LNCaP clone FGC (cell line): ENCODE data around the gene SFTA2.
A peak's percentile ranks its signal among the peaks of the same experiment; 100 is the strongest.

Source experiments
- DNase-seq: peaks from one replicate; pipeline ENCODE4 v3.0.0-alpha.2; 2011; ENCODE audit warnings: low read depth
- H3K4me3 ChIP-seq: 2 replicates; pipeline ENCODE4 v1.5.1; 2011; ENCODE audit warnings: mild to moderate bottlenecking, low read depth, low read length, control low read depth
- TF ChIP-seq, protein P1 (sequence below): IDR thresholded peaks from 2 replicates; pipeline ENCODE4 v1.5.1; 2012; ENCODE audit warnings: mild to moderate bottlenecking; ENCODE audit not compliant: control insufficient read depth, insufficient read depth; ENCODE audit errors: extremely low read depth

Gene SFTA2

DNA sequence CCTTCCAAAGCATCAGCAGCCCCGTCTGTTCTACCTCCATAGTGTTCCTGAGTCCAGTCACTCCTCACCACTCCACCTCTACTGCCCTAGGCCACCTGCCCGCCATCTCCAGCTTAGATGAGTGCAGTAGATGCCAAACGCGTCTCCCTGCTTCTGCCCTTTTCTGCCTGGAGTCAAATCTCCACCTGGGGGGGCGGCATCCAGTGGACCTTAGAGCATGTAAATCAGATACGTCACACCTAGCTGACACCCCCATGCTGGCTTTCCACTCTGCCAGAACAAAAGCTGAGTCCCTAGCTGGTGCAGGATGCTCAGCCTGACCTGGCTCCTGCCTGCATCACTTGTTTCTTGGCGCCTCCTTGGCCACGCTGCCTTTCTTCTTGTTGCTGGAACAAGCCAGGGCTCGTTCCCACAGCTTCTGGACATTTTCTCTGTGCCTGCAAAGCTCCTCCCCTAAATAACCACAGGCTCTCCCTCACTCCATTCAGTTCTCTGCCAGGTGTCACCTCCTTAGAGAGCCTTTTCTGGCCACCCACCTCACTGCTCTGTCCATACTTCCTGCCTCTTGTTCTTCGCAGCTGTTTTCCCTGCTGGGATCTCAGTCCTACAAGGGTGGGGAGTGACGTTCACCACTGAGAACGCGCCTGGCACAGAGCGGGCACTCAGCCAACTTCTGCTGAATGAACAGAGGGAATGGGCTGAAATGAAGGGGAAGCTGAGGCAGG is 41.9 kb downstream of the SFTA2 start:
- no peak for DNase-seq
- no peak overlapping the region for H3K4me3 ChIP-seq
- TF ChIP-seq, protein P1, sequence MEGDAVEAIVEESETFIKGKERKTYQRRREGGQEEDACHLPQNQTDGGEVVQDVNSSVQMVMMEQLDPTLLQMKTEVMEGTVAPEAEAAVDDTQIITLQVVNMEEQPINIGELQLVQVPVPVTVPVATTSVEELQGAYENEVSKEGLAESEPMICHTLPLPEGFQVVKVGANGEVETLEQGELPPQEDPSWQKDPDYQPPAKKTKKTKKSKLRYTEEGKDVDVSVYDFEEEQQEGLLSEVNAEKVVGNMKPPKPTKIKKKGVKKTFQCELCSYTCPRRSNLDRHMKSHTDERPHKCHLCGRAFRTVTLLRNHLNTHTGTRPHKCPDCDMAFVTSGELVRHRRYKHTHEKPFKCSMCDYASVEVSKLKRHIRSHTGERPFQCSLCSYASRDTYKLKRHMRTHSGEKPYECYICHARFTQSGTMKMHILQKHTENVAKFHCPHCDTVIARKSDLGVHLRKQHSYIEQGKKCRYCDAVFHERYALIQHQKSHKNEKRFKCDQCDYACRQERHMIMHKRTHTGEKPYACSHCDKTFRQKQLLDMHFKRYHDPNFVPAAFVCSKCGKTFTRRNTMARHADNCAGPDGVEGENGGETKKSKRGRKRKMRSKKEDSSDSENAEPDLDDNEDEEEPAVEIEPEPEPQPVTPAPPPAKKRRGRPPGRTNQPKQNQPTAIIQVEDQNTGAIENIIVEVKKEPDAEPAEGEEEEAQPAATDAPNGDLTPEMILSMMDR: no peak

GRCh38 chr6:30889496-30889885 is 42.5 kb downstream of the SFTA2 start:
- no peak overlapping the region for H3K4me3 ChIP-seq
- TF ChIP-seq, protein P1: no peak
- DNase-seq: no peak

DNA sequence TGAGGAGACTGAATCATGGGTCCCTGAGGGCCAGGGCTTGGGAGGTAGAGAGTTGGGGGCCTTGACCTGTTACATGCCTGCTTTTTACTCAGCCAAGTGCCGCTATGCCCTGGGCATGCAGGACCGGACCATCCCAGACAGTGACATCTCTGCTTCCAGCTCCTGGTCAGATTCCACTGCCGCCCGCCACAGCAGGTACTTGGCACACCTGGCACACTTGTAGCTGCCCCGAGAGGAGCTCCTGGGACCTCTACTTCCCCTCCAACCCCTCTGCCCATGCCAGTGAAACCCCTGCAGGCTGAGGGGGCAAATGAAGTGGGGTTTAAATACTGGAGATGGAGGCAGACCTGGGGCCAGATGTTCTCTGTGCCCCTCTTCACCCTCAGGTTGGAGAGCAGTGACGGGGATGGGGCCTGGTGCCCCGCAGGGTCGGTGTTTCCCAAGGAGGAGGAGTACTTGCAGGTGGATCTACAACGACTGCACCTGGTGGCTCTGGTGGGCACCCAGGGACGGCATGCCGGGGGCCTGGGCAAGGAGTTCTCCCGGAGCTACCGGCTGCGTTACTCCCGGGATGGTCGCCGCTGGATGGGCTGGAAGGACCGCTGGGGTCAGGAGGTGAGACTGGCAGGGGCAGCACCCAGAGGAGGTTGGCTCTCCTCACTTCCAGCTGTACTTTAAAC is 43.0 kb downstream of the SFTA2 start:
- no peak for DNase-seq
- no peak overlapping the region for H3K4me3 ChIP-seq
- TF ChIP-seq, protein P1: no peak

DNA sequence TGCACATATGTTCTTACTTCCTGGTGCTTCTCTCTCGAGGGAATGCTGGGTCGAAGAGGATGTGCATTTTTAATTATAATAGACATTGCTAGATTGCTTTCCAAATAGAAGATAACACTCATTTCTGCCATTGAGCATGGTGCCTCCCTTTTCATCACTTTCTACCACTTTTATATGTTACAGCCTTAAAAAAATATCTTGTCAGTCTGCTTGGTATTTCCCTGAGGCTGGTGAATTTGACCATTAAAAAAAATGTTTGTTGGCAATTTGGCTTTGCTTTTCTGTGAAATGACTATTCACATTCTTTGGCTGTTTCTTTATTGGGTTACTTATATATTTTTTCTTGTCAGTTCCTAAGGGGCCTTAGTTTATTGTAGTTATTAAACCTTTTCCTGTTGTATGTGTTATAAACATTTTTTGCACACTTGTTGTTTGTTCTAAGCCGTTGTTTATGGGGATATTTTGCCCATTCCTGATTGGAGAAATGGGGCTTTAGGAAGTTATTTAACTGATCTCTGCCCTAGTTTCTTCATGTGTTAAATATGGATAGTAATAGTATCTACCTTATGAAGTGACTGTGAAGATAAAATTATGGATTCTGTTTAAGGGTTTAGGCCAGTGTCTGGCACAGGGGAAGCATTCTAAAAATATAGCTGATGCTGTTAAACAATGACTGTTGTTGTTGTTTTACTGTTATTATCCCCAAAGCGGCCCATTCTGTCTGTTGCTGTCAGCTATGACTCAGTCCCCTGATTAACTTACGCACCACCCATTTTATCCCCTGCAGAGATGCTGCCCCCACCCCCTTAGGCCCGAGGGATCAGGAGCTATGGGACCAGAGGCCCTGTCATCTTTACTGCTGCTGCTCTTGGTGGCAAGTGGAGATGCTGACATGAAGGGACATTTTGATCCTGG is 43.8 kb downstream of the SFTA2 start:
- no peak for DNase-seq
- TF ChIP-seq, protein P1: no peak
- H3K4me3 ChIP-seq: no peak overlapping the region

- H3K4me3 ChIP-seq: no peak overlapping the region
- DNase-seq: no peak
- TF ChIP-seq, protein P1: no peak
Observed at GRCh38 chr6:30886897-30887255, 45.1 kb downstream of the SFTA2 start.

DNA sequence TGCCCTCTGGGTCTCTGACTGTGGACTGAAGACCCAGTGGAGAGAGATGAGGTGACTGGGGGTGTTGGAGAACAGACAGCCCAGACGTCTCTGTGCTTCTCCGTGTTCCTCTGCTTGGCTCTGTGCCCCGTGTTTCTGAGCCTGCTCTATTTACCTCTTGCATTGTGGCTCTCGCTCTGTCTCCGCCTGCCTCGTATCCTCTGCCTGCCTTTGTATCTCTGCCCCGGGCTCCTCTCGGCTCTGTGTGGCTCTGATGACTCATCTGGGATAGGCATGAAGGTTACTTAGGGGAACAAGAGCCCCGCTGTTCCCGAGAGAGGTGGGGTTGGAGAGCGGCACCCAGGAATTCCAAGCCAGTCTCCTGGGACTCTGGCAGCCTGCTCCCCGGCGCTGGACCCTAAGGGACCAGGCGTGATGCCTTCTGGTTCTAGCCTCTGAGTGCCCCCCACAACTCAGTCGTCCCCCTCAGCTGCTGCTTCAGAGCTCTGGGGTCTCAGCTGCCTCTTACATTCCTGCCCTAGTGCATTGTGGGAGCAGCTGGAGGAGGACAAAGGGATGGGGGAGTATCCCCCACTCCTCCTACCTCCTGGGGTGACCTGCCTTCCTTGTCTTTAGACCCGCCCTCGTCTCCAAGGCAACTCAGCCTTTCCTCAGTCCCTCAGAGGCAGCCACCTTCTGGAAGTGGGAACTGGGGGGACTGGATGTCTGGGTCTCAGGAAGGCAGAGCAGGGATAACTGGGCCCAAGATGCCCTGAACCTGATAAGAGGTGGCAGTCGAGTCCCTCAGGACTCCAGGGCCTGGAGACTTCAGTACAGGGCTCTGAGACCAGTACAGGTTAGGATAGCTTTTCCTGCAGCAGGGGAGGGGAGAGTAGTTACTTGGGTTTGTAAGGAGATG is 45.7 kb downstream of the SFTA2 start:
- TF ChIP-seq, protein P1: no peak
- peak overlapping the region; percentile 81 for H3K4me3 ChIP-seq
- peak; percentile 69 for DNase-seq
